22Rv1 (cell line): Measurements from ENCODE around the gene PLXDC2.

ENCODE experiments used
- ZFX ChIP-seq: fragments of 450-650 bp; IDR thresholded peaks from 2 replicates; pipeline ENCODE4 v1.6.1; 2017; ENCODE audit warnings: antibody characterized with exemption, borderline replicate concordance
- TF ChIP-seq, protein P1 (sequence below): fragments of 450-650 bp; IDR thresholded peaks from 2 replicates; pipeline ENCODE4 v1.5.1; 2017; ENCODE audit warnings: mild to moderate bottlenecking

DNA sequence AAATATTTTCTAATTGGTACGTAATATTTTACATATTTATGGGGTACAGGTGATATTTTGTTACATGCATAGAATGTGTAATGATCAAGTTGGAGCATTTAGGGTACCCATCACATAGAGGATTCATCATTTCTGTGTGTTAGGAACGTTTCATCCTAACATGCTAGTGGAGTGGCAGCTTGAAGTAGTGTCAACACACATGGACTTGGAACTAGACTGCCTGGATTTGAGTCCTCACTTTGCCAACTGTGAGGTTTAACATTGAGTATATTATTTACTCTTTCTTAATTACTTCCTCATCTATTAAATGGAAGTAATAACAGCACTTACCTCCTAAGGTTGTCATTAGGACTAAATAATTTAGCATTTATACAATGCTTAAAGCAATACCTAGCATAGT lies 241.9 kb downstream of the PLXDC2 start:
- TF ChIP-seq, protein P1, sequence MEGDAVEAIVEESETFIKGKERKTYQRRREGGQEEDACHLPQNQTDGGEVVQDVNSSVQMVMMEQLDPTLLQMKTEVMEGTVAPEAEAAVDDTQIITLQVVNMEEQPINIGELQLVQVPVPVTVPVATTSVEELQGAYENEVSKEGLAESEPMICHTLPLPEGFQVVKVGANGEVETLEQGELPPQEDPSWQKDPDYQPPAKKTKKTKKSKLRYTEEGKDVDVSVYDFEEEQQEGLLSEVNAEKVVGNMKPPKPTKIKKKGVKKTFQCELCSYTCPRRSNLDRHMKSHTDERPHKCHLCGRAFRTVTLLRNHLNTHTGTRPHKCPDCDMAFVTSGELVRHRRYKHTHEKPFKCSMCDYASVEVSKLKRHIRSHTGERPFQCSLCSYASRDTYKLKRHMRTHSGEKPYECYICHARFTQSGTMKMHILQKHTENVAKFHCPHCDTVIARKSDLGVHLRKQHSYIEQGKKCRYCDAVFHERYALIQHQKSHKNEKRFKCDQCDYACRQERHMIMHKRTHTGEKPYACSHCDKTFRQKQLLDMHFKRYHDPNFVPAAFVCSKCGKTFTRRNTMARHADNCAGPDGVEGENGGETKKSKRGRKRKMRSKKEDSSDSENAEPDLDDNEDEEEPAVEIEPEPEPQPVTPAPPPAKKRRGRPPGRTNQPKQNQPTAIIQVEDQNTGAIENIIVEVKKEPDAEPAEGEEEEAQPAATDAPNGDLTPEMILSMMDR, result no peak
- no peak for TF ChIP-seq ZFX
